ENCODE measurements around the gene PARS2.

PARS2 gene

GRCh38 chr1:54764133-54764921, at the start of gene PARS2:
Gene PARS2, minus strand, starts transcription at chr1:54764523. Its CDS starts 5,362 bp downstream, at chr1:54759161.
- FAIRE-seq: peak; percentile 99

GRCh38 chr1:54814126-54814498, 49.8 kb upstream of the PARS2 start:
- FAIRE-seq: no peak

- FAIRE-seq: no peak
These were observed 49.3 kb upstream of the PARS2 start for GRCh38 chr1:54813485-54814125.

- no peak for FAIRE-seq
These were observed 48.6 kb upstream of the PARS2 start for GRCh38 chr1:54812801-54813484.

GRCh38 chr1:54811739-54812655, 47.7 kb upstream of the PARS2 start:
- FAIRE-seq: no peak

DNA sequence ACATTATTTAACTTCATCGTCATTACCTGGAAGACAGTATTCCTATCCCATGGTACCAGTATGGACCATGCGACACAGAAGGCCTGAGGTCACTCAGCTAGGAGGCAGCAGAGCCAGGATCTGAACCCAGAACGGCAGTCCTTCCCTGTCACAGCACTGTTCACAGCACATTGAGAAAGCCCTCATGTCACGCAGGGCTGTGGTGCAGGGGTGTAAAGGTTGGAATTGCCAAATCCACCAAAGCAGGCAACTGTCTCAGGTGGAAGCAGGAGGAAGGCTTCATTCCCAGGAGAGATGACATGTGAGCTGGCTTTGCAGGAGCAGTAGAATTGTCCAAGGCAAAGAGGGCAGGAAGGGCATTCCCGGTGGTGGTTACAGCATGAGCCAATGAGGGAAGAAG, 46.7 kb upstream of the PARS2 start:
- FAIRE-seq: no peak

DNA sequence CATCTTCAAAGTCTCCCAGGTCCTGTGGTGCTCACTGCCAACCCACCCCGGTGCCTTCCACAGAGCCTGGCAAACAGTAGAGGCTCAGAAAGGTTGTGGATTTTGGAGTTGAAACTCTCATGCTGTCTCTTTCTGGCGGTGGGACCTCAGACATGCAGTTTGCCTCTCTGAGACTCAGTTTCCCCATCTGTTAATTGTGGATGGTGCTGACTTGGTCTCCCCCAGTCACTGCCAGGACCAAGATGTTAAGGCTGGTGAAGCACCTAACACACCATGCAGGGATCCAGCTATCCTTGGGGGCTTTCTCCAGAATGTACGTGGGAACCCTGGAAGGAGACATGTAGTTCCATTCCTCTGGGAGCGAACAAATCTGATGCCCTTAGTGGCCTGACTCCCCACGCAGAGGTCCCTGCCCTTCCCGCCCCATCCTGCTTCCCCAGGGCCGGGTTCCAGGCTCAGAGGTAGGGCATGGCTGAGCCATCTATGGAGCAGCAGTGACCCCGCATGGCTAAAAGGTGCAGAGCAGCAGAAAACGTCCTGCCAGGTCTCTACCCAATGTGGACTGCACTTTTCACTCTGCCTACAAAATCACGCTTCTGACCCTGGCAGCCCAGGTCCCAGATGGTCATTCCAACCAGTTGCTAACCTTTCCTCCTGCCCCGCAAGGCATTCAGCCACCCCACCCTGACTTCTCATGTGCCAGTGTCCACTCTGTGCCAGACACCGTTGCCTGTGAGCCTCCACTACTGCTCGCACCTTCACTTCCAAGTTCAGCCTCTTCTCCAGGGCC, 46.0 kb upstream of the PARS2 start:
- FAIRE-seq: no peak

GRCh38 chr1:54809496-54810074, 45.3 kb upstream of the PARS2 start:
- no peak for FAIRE-seq

- no peak for FAIRE-seq
These were observed 44.3 kb upstream of the PARS2 start for GRCh38 chr1:54808443-54809207.

DNA sequence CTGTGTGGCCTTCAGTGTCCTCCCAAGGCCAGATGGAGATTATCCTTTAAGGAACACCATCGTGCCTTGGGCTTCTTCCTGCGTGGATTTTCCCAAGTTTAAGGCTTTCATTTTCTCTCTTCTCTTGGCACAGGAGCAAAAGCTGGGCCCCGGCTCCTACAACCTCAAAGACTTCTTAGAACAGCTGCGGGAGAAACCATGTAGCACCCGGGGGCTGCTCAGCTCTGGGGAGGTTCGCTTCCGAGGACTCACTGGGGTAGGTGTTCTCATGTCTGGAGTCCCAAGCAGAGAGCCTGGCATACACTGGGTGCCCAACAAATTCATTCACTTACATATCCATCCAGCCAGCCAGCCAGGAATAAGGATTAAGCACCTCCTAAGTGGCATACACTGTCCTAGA, 43.4 kb upstream of the PARS2 start:
- FAIRE-seq: no peak

- no peak for FAIRE-seq
These were observed 42.7 kb upstream of the PARS2 start for GRCh38 chr1:54806931-54807611.

- no peak for FAIRE-seq
These were observed 41.7 kb upstream of the PARS2 start for GRCh38 chr1:54805981-54806381.

- no peak for FAIRE-seq
These were observed 41.1 kb upstream of the PARS2 start for GRCh38 chr1:54805466-54805865.

DNA sequence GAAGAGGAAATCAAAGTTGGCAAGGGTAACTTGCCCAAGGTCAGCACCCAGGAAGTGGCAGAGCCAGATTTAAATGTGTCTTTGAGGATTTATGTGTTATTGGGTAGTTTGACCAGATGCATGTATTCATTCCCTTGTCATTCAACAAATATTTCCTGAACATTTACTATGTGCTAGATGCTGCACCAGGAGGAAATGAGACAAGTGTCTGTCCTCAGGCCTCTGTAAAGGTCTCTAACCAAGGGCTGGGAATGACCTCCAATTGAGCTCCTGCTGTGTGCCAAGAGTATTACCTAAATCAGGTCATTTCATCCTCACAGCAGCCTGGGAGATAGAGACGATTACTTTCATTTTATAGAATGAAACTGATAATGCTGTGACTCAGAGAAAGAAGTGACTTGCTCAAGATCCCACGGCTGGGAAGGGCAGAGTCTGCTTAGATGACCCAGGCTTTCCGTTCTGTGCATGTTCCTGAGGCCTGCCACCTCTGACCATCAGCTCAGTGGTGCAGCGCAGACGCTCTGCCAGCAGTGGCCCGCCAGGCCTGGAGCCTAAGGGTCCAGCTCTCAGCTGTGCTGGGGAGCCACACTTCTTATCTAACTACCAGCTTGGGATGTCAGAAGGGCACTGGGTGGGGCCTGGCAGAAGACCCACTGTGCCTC, 40.3 kb upstream of the PARS2 start:
- no peak for FAIRE-seq

GRCh38 chr1:54803761-54804470, 39.6 kb upstream of the PARS2 start:
- FAIRE-seq: no peak

- no peak for FAIRE-seq
These were observed 36.8 kb upstream of the PARS2 start, which contains the start of gene TTC22 for GRCh38 chr1:54800899-54801759. Gene TTC22, minus strand, starts transcription at chr1:54801323. Its CDS starts 160 bp downstream, at chr1:54801163.

DNA sequence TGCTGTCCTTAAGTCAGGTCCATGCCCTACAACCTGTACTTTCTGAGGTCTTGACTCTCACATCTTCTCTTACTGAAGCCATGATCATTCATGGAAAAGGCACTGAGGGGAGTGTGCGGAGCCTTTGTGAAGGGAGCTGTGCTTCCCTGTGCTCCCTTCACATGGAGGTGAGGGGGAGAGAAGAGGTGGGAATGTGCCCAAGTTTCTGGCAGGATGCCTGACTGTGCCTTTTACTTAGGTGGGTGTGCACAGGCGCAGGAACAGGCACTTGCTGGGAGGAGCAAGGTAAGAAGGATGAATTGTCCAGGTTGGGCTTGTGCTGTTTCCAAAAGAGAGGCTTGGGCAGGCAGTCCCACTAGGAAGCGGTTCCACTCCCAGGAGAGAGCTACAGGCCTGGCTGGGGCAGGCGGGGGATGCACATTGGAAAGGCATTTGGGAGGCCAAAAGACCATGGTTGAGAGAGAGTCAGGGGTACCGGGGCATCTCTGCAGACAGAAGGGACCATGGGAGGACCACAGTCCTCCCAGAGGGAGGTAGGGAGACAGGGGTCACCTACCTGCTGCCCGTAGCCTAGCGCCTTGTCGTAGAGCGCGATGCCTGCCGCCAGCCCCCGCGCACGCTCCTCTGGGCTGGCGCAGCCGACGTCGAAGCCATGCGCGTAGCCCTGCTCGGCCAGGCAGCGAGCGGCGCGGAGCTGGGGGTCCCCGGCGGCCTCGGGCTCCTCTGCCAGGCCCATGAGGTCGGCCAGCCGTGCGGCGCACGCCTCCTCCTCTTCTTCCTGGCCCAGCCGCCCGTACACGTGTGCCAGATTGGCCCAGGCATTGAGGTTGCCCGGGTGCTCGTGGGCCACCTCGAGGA, 35.9 kb upstream of the PARS2 start:
- no peak for FAIRE-seq
